NOMO-1 treated with dmso at 0.1 percent for 144 hours (cell line): ENCODE results near the gene TMIE.

Source experiments
- DNase-seq: peaks from one replicate; lab custom pipeline; 2025; ENCODE audit not compliant: unreplicated experiment; lab: John Stamatoyannopoulos, UW

Gene TMIE

DNA sequence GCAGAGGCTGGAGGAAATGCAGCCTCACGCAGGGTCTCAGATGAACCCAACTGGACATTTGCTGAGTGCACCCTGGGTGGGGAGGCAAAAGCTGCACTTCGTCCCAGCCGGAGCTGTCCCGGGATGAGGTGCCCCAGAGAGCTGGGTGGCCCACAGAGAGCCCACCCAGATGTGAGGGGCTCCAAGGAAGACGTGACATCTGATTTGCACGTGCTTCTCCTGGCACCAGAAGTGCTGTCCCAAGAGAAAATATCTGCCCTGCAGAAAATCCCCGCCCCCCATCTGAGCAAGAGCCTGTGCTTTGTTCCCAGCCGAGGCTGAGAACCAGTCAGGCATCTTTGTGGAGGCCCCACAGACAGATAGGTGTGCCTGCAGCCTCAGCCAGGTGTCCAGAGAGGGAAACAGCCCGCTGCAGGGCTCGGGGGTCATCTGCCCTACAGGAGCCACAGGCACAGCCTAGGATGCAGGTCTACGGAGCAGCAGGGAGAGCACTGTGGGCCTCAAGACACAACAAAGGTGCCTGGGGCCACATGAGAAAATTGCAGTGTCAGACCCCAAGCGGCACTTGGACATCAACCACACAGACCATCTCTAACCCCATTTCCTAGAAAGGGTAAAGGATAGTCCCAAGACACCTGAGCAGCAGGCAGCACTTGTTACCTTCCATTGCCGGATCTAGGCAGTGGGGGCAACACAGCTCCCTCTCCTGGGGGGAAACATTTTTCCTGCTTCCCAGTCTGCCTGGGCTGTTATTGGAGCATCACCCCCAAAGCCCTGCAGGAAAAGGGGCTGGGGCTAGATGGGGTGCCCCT, 5.8 kb downstream of the TMIE start:
- no peak for DNase-seq

- no peak for DNase-seq
Measured at GRCh38 chr3:46707601-46708011, 6.4 kb downstream of the TMIE start.

DNA sequence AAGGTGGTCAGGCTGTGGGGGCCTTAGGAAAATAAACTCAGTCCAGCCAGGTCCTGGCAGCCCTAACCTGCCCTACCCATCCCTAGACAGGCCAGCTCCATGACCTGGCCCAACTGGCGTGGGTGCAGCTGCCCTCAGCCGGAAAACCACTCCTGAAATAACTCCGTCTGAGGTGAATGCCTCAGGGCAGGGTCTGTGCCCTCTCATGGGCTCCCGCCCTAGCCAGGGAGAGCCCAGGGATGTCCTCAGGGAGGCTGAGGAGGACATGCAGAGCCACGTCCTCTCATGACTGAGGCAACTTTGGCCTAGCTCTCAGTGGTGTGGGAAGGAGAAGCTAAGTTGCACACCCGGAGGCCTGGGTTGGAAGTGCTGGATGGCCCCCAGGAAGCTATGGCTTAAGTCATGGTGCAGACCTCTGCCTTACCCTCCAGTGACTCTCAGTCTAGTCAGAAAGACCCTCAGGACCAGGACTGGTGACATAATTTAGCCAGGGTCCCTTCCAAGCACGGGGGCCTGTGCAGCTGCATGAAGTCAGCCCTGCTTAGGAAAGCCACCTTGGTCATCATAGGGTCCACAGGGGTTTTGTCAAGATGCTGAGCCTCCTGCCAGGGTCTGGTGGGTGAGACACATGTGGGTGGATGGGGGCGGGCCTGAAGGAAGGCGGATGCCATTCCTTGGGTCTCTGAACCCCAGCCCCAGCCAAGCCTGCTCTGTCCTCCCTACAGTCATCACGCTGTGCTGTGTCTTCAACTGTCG, 7.4 kb downstream of the TMIE start:
- DNase-seq = no peak

DNA sequence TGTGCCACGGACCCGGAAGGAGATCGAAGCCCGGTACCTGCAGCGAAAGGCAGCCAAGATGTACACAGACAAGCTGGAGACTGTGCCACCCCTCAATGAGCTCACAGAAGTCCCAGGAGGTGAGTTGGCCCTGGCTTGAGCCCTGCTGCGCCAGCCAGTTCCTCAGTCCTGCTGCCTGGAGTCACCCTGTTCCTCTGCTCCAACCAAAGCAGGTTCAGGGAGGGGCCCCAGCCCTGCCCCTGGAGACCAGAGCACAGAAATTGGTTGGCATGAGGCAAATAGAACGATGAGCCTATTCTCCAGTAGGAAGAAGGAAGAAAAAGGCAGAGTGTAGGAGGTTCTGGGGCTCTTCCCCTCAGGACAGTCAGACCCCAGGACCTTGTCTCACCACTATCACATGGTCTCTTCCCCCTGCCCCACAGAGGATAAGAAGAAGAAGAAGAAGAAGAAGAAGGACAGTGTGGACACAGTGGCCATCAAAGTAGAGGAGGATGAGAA, 8.0 kb downstream of the TMIE start:
- DNase-seq = no peak

GRCh38 chr3:46709721-46710120, 8.5 kb downstream of the TMIE start:
- no peak for DNase-seq

DNA sequence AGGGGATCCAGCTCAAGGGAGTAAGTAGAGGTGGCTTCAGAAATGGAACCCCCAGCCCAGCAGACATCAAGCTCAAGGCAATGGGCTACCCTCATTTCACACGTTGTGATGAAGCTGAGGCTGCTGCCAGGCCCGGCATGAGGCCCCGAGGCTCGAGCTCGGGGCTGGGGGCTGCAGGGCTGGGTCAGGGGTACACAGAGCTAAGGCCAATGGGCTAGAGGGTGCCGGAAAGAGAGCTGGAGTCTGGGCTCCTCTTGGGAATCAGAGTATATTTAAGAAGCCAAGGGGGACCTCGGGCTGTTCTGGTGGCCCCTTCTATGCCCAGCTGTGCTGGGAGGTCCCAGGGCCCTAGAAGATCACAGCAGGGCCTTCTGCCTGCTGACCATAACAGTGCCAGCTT, 9.0 kb downstream of the TMIE start:
- DNase-seq = no peak

DNA sequence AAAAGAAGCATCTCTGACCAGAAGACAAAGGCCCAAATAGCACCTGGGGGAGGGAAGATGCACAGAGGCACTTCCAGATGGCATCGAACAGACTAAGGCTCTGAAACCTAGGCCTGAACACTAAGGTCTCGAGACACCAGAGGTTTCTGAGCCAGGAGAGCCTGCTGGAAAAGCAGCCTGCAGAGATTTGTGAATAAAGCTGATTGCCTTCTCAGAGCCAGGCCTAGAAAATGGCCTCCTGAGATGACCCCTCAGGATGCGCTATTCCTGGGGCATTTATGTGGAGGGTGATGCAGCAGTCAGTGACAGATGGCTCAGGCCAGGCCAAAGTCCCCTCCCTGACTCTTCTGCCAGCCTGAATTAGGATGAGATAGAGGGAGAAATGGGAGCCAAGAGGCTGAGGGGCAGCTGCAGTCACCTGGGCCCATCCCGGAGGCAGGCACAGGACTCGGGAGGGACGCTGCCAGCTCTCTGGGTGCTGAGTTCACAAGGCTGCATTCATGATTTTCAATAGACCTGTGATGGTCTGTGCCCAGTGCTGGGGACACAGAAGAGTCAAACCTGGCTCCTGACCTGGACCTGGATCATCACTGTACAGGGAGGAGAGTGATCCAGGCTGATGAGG, 9.6 kb downstream of the TMIE start:
- DNase-seq = no peak

DNA sequence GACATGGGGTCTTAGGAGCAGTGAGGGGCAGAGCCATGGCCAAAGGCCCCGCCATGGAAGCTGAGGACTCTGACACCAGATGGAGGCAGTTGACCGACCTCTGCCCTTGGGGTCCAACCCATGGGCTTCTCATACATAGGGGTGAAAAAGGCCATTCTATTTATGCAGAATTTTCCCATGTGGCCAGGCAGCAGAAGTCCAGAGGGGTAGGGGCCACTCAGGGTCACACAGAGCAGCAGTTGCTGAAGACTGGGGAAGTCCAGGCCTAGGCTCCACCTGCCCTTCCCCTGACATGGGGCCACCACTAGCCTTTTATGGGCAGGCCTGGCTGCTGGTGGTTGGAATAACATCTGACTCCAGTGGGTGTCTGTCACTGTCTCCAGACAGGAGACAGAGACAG, 10.1 kb downstream of the TMIE start:
- no peak for DNase-seq

DNA sequence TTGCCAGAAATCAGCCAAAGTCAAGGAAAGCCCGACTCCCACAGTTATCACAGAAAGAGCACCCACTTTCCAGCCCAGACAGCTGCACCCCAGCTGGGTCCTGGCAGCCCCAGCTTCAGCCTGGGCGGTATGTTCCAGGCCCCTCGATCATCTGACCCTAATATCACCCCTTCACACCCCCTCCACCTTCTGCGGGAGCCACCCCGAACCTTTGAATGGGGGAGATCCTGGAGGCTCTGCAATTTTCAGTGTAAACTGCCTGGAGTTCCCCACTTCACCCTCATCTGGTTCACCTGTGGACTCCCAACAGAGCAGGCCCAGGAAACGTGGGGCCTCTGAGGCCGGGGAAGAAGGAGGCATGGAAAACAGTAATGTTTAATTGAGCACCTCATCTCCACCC, 10.6 kb downstream of the TMIE start:
- DNase-seq = no peak

DNA sequence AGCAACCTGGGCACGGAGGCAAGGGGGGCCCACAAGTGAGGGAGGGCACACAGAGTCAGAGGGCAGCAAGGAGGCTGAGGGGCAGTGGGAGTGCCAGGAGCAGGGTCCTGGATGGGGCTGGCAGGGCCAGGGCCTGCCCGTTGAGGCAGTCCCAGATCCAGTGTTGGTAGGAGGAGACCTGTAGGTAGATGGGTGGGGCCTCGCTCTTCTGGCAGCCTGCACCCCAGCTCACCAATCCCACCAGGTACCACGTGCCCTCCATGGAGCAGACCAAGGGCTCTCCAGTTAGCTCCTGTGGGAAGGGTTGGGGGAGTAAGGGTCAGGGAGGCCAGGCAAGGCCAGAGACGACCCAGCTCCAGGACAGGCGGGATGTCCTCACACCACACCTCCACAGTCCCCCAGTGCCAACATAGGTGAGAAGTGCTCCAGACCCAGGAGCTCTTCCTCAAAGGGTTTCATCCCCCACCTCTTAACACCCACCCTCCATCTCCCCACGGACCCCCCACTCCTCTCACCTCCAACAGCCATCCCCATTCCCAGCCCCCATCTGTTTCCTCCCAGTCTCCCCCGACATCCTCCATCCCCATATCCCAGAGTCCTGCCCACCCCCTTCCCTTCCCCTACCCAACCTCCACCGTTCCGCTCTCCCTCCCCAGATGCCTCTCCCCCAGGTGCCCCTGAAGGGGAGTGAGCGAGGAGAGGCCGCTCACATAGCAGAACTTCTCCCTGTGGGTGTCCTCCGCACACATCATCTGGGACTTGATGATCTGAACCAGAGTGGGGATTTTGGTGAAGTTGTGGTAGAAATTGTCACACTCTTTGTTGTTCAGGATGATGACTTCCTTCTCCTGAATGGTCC, 11.2 kb downstream of the TMIE start:
- no peak for DNase-seq

DNA sequence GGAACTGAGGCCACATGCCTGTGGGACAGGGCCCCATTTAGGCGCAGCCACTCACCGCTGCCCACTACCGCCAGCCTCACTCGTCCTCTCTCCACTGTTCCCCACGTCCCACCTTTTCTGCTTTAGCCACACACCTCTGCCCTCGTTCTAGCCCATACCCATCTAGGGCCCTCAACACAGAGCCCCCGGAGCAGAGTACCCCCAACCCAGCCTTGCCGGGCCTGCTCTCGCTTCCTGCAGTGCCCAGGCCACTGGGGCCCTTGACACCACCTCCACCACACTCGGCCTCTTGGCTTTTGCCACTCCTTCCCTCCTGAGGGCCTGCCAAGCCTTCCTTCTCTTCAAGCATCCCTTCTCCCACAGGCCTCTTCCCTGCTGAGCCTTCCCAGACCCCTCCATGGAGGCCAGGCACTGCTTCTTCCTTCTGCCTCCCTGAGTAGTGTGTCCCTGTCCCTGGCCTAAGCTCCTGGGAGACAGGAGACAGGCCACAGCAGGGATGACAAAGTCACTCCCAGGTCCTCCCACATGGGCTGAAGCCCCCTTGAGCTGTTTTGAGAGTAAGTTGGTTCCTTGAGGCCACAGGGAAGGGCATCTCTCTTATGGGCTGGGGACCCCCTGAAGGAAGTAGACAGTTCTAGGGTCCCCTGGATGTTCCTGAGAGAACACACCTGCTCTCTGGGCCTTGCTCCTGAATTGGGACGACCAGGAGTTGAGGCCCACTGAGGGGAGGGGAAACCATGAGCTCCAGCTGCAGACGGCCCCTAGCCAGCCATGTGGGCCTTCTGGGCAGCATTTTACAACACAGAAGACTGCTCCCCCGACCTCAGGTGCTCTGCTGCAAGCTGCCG, 12.1 kb downstream of the TMIE start:
- no peak for DNase-seq

GRCh38 chr3:46713898-46714552, 12.8 kb downstream of the TMIE start:
- DNase-seq = no peak

- no peak for DNase-seq
Measured at GRCh38 chr3:46714728-46715506, 13.7 kb downstream of the TMIE start.

DNA sequence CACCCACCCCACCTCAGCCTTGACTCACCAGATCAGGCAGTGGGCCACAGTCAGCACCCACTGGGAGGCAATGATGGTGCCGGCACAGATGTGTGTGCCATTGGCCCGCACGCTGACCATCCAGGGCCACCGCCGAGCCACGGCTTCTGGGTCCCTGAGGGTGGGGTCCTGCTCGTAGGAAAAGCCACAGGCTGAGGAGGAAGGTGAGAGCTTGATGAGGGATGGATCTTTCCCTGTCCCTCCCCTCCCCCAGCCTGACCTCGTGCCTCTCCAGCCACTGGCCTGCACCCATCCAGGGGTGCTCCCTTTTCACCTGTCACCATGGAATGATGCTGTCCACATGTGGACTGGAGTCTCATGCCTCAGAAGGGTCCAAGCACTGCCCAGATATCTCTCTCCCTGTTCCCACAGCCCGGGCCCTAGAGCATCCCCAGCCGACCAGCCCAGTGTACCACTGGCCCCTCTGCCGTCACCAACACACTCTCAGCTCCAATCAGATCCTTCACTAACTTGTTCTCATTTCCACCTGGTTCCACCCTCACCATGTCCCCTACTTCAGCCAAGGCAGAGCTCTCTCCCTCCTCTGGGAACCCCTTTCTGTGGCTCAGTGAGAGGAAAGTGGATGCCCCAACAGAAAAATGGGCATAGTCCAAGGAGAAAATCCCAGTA, 14.4 kb downstream of the TMIE start:
- no peak for DNase-seq

DNA sequence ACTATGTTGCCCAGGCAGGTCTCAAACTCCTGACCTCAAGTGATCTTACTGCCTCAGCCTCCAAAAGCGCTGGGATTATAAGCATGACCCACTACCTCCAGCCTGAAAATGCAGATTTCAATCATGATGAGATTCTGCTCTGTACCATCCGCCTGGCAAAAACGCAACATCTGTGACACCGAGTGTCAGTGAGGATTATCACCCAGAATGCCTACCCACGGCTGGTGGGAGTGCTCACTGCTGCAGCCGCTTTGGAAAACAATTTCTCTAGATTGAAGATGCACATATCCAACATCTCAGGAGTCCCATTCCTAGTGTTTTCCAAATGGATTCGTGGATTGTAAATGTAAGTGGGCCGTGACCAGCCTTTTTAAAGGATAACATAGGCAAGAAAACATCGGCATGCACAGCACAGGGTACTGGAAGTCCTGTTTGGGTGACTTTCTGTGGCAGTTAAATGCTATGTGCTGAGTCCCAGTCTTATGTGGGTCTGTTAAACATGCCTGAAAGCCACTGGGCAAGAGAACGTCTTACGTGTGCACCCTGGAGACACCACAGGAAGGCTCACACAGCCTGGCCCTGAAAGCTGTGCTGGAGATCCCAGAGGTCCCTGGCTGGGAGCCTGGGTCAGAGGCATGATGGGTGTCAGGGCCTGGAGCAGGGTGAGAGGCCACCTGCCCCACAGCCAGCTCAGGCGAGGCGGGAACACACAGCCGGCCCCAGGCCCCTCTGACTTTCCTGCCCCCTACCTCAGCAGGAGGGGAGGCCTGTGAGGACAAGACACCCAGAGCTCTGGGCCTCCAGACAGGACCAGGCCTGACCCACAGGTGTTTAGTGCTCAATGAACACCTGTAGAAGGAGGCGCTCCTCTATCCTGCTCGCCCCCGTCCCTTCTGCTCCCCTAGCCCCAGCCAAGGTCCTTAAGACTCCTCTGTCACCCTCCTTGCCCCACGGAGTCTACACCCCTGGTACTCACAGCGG, 15.6 kb downstream of the TMIE start:
- DNase-seq = no peak

DNA sequence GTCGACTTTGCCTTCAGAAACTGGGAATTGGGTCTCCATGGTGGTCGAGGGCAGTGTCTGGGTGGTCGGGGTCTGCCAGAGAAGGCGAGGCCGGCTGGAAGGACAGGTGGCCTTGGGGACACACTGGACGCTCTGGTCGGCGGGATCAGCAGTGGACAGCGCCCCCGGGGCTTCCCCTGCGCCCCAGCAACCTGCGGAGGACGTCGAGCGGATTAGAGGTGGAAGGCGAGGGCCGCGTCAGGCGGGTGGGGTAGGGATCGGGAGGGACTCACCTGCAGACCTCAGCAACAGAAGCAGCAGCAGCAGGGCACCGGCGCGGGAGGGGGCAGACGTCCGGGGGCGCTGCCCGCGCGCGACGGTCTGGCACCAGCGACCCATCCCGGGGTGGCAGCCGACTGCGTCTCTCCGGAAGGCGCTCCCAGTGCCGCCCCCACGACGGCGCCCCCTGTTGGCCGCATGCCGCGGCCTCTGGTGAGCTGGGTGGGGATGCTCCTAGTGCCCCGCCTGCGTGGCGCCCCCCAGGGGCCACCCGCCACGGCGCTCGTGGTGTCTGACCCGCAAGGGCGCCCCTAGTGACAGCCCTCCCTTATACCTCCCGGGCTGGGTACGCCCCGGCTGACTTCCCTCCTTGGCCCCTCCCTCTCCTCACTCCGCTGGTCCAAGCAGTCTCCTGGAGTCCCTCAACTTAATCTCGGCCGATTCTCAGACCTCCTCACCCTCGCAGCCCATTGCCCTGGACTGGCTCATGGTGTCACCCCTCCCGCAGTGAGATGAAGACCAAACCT, 16.4 kb downstream of the TMIE start, which contains the start of gene PRSS50:
PRSS50 (minus strand) TSS at position 423 of the 785 bp plus-strand sequence; CDS start at position 378, 45 bp downstream.
- DNase-seq = no peak
